ENCODE measurements around the gene MGST2. TPM values are rescaled to one million over a fixed set of nuclear protein-coding genes. Genes with fewer than 3 reads are reported as not detected.

The MGST2 gene
- total RNA-seq, 1 experiment from 2014 or later: 81.8 TPM

DNA sequence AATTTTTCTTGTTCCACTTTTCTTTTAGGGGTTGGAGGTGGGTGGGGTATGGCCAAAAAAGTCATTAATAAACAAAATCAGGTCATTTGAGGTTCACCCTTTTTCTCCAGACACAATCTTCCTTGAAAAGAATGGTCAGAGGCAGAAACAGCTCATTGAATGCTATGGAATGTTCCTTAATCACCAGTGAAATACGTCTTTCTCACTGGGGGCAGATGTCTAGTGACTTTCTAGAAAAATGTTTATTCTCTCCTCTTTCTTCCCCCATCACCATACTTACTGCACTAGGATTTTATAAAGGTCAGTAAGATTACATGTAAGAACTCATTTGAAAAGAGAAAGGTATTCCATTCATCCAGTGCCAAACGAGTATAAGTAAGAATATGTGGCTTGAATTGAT, 44.5 kb downstream of the MGST2 start:
- H3F3A ChIP-seq (ENCODE audit: insufficient read depth, low read depth): no peaks in the 10 kb centered on the region
- H3K27ac ChIP-seq: no peak overlapping the region
- DNase-seq: no peak
- H3K79me2 ChIP-seq (ENCODE audit: low read depth): no peaks in the 10 kb centered on the region
- no peak for TF ChIP-seq EZH2 (IDR thresholded peaks at IDR 0.05; ENCODE audit: low read depth)
- TF ChIP-seq, protein P1, sequence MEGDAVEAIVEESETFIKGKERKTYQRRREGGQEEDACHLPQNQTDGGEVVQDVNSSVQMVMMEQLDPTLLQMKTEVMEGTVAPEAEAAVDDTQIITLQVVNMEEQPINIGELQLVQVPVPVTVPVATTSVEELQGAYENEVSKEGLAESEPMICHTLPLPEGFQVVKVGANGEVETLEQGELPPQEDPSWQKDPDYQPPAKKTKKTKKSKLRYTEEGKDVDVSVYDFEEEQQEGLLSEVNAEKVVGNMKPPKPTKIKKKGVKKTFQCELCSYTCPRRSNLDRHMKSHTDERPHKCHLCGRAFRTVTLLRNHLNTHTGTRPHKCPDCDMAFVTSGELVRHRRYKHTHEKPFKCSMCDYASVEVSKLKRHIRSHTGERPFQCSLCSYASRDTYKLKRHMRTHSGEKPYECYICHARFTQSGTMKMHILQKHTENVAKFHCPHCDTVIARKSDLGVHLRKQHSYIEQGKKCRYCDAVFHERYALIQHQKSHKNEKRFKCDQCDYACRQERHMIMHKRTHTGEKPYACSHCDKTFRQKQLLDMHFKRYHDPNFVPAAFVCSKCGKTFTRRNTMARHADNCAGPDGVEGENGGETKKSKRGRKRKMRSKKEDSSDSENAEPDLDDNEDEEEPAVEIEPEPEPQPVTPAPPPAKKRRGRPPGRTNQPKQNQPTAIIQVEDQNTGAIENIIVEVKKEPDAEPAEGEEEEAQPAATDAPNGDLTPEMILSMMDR (conservative IDR thresholded peaks at IDR 0.05): no peak
- no peaks in the 10 kb centered on the region for H4K20me1 ChIP-seq (ENCODE audit: insufficient read depth)
- no peak overlapping the region for H3K4me2 ChIP-seq
- H2AFZ ChIP-seq: no peak overlapping the region
- POLR2A ChIA-PET (ENCODE audit: unreplicated experiment): interaction anchor here (0.7 kb wide), 1 partner anchor 473 kb away, joined by 3 read pairs; no protein-coding TSS in a partner anchor
- no peak overlapping the region for H3K4me3 ChIP-seq
- BruUV-seq (replicated peaks): no TSS peak
- intact Hi-C loops (cut with micrococcal nuclease; ENCODE audit: unreplicated experiment): no loop called here
- no peaks in the 10 kb centered on the region for H3K4me1 ChIP-seq (replicated peaks; ENCODE audit: insufficient read depth)
- H3K27me3 ChIP-seq (ENCODE audit: insufficient read depth, low read depth): no peaks in the 10 kb centered on the region
- no peaks in the 10 kb centered on the region for H3K9me2 ChIP-seq (ENCODE audit: insufficient read depth)
- CTCF ChIA-PET: interaction anchor here (0.6 kb wide), 2 partner anchors 502 to 783 kb away, joined by 3 to 7 read pairs; no protein-coding TSS in a partner anchor
- H3K36me3 ChIP-seq (ENCODE audit: low read depth): no peaks in the 10 kb centered on the region
- H3K9me3 ChIP-seq (ENCODE audit: insufficient read depth, low read depth): no peaks in the 10 kb centered on the region

- Histone ChIP-seq H3K4me3 (no peak overlapping the region), H3K9me2 (ENCODE audit: insufficient read depth) (no peaks in the 10 kb centered on the region), H4K20me1 (ENCODE audit: insufficient read depth) (no peaks in the 10 kb centered on the region), H3K27me3 (ENCODE audit: insufficient read depth, low read depth) (no peaks in the 10 kb centered on the region), H3K4me1 (replicated peaks; ENCODE audit: insufficient read depth) (no peaks in the 10 kb centered on the region), H3K9me3 (ENCODE audit: insufficient read depth, low read depth) (no peaks in the 10 kb centered on the region), H3K27ac (no peak overlapping the region), H2AFZ (no peak overlapping the region), H3F3A (ENCODE audit: insufficient read depth, low read depth) (no peaks in the 10 kb centered on the region), H3K36me3 (ENCODE audit: low read depth) (no peaks in the 10 kb centered on the region), H3K79me2 (ENCODE audit: low read depth) (no peaks in the 10 kb centered on the region), H3K4me2 (no peak overlapping the region)
- no TSS peak for BruUV-seq (replicated peaks)
- ChIA-PET CTCF (no interaction called here), POLR2A (ENCODE audit: unreplicated experiment) (no interaction called here)
- intact Hi-C loops (cut with micrococcal nuclease; ENCODE audit: unreplicated experiment): no loop called here
- TF ChIP-seq, protein P1 (conservative IDR thresholded peaks at IDR 0.05): no peak
- no peak for TF ChIP-seq EZH2 (IDR thresholded peaks at IDR 0.05; ENCODE audit: low read depth)
- no peak for DNase-seq
Measured at GRCh38 chr4:139711461-139711860, 45.8 kb downstream of the MGST2 start.

DNA sequence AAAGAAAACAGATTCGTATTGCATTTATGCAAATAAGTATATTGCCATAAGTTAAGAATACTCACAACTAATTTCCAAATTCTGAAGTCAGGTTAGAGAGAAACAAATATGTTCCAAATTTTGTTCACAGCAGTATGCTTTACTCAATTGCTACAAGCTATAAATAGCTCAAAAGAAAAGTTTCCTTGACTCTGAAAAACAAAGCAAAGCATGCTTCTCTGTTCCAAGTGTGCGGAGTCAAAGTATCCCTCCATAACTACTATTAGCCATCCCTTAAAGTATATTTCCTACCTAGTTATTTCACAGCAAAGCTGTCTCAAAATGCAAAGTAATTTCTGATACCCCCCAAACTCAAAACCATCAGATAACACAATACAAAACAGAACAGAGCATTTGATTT, 47.3 kb downstream of the MGST2 start:
- intact Hi-C loops (cut with micrococcal nuclease; ENCODE audit: unreplicated experiment): no loop called here
- TF ChIP-seq EZH2 (IDR thresholded peaks at IDR 0.05; ENCODE audit: low read depth): no peak
- TF ChIP-seq, protein P1 (conservative IDR thresholded peaks at IDR 0.05): no peak
- H3K4me3 ChIP-seq: no peak overlapping the region
- BruUV-seq (replicated peaks): no TSS peak
- H3K36me3 ChIP-seq (ENCODE audit: low read depth): no peaks in the 10 kb centered on the region
- no peak overlapping the region for H3K4me2 ChIP-seq
- no peaks in the 10 kb centered on the region for H3K4me1 ChIP-seq (replicated peaks; ENCODE audit: insufficient read depth)
- no peaks in the 10 kb centered on the region for H3K9me3 ChIP-seq (ENCODE audit: insufficient read depth, low read depth)
- no peak for DNase-seq
- no peaks in the 10 kb centered on the region for H3K27me3 ChIP-seq (ENCODE audit: insufficient read depth, low read depth)
- no peaks in the 10 kb centered on the region for H3K9me2 ChIP-seq (ENCODE audit: insufficient read depth)
- ChIA-PET CTCF (no interaction called here), POLR2A (ENCODE audit: unreplicated experiment) (no interaction called here)
- H4K20me1 ChIP-seq (ENCODE audit: insufficient read depth): no peaks in the 10 kb centered on the region
- H3F3A ChIP-seq (ENCODE audit: insufficient read depth, low read depth): no peaks in the 10 kb centered on the region
- no peak overlapping the region for H3K27ac ChIP-seq
- H2AFZ ChIP-seq: no peak overlapping the region
- H3K79me2 ChIP-seq (ENCODE audit: low read depth): no peaks in the 10 kb centered on the region
